Measurements from ENCODE around the gene FAM114A2.
"Not testable (repeated sequence)": the region's sequence is repeated elsewhere in the genome, so short reads cannot be mapped to it uniquely, and the experiment has no call there.

FAM114A2 gene

DNA sequence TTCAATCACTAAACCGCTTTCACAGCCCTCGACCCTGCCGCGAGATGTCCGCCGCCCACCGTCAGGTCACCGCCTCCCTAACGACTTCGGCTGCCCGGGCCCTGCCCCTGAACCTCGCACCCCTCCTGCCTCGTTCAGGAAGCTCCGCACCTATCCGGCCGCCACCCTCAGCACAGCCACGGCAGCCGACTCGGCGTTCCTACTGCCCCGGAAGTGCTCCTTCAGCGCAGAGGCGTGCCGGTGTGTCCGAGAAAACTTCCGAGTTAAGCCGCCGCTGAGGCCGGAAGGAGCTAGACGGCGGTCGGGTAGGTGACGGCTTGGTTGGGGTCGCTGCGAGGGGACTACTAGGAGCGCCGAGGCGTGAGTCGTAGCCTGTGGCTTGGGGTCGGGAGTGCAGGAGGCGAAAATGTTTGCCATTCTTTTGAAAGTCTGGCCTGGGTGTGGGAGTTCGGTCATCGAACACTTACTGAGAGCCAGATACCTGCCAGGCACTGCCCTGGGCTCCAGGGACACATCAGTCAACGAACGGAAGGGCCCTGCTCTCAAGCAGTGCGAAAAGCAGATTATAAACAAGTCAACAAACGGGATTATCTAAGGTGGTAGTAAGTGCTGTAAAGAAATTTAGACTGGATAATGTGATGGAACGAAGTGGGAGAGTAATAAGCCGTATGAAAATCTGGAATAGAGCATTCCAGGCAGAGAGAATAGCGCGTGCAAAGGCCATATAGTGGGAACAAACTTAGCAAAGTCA, at the start of gene FAM114A2, which contains the start of gene MFAP3:
TSS of gene FAM114A2 (minus strand) at position 204 of the 751 bp plus-strand sequence. CDS start 3,957 bp downstream, outside the sequence.
TSS of gene MFAP3 (plus strand) at position 261 of the 751 bp plus-strand sequence. CDS start 10,756 bp downstream, outside the sequence.
- peak; percentile 94 for DNase-seq (ENCODE audit: low spot score)

DNA sequence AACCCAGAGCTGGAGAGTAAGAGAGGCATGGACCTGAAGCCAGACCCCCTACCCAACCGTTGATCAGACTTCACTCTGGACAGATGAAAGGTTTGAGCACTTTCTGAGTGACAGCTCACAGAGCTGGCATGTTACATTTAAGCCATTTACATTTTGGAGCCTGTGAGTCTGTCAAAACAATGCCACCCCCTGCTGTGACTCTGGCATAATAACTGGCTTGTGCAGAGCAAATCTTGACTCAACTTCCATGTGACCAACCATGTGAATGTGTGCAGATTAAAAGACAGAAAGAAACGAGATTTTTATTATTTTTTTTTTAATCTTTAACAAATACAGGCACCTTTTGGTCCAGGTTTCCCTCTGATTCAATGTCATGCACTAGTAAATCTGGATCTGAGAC, 48.5 kb upstream of the FAM114A2 start:
- DNase-seq (ENCODE audit: low spot score) = peak; percentile 91

GRCh38 chr5:154086641-154087040, 47.9 kb upstream of the FAM114A2 start:
- DNase-seq (ENCODE audit: low spot score) = no peak

DNA sequence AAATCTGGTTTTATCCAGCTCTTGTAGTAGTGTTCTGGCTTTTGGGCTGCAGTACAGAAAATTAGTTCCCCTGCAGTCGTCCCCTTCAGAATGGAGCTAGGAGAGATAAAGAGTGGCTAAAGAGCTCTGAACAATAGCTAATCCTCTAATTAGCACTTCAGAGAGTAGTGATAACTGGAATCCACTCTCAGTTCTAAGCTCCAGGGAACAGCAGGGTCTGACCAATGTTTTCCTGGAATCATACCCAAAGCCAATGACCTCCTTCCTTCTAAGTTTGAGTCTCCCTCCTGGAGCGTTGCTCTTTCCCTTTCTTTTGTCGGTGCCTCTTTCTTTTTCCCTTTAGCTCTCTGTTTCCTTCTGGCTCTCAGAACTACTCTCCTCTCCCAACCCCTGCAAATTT, 47.4 kb upstream of the FAM114A2 start:
- DNase-seq (ENCODE audit: low spot score) = no peak

GRCh38 chr5:154084062-154084639, 45.4 kb upstream of the FAM114A2 start:
- no peak for DNase-seq (ENCODE audit: low spot score)

- no peak for DNase-seq (ENCODE audit: low spot score)
These were observed 42.5 kb upstream of the FAM114A2 start for GRCh38 chr5:154081246-154081645.

DNA sequence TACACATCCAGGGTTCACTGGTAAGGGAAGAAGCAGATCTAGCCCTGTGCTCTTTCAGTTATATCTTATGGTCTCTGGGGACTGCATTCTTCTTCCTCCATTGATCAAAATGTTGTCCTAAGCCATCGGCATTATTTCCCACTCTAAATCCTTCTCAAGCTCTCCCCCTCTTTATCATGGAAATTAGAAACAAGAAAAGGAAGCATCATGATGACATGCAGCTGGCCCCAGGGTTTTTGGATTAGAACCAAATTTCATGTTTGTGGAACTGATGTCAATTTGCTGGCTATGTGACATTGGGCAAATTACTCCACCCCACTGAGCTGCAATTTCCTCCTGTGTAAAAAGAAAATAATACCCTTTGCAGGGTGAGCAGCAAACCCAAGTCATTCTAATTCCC, 39.6 kb upstream of the FAM114A2 start:
- no peak for DNase-seq (ENCODE audit: low spot score)

GRCh38 chr5:154077696-154078095, 39.0 kb upstream of the FAM114A2 start:
- DNase-seq (ENCODE audit: low spot score) = peak; percentile 76

DNA sequence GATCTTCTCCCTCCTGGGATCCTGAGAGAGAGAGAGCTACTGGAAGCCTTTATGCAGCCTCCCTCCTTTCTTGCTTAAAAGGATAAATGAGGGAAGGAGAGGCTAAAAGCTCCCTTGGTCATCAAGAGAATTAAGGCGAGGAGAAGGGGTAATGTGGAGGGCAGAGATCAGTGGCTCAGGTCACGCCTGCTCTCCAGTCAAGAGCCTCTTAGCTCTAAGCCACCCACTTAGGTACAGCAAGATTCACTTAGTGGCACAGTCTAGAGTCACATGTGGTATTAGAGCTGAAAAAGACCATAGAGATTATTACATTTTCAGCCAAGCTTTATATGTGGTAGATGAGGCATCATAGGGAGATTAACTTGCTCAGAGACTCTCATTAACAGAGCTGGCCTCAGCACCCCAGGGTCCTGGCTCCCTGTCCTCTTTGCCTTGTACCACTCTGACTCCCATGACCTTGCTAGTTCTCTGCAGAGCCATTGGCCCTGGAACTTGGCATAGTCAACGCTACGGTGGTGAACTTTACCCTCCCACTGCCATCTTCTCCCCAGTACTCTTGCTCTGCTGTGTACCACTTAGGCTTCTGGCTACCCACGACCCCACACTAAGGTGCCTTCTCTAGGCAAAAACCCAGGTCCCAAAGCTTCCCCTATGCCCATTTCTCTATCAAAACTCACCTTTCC, 37.7 kb upstream of the FAM114A2 start:
- no peak for DNase-seq (ENCODE audit: low spot score)

DNA sequence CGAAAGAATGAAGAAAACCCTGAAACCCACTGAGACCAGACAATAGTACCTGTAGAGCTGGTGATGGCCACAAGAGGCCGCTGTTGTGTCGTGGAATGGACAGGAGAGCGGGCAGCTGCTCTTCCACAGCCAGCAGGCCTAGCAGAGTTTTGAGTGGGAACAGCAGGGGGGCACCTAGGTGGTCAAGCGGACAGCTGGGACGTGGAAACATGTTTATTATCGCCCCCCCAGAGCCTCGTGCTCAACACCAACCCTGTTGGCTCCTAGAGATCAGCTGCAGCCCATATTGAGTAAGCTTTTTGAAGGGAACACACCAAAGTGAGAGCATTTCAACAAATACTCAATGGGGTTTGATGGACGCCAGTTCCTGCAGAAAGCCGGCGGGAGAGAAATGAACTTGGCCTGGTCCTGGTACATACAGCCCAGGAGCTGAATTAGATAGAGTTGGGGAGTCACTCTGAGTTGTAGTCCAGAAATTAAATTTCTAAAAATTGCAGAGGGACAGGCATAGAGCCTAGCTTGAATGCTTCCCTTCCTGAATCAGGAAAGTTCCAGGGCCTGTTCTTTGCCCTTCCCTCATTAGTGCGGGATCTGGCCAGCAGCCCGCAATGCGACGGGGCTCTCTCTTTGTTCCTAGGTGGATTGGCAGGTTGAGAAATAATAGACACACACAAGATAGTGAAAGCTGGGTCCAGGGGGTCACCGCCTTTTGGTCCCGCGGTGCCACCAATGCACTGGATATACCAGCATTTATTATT, 33.9 kb upstream of the FAM114A2 start:
- DNase-seq (ENCODE audit: low spot score) = peak; percentile 70

GRCh38 chr5:154071799-154072413, 33.2 kb upstream of the FAM114A2 start:
- no peak for DNase-seq (ENCODE audit: low spot score)

- DNase-seq (ENCODE audit: low spot score) = not testable (repeated sequence)
These were observed 31.1 kb upstream of the FAM114A2 start for GRCh38 chr5:154069854-154070253.

GRCh38 chr5:154065971-154066370, 27.3 kb upstream of the FAM114A2 start:
- DNase-seq (ENCODE audit: low spot score) = no peak

DNA sequence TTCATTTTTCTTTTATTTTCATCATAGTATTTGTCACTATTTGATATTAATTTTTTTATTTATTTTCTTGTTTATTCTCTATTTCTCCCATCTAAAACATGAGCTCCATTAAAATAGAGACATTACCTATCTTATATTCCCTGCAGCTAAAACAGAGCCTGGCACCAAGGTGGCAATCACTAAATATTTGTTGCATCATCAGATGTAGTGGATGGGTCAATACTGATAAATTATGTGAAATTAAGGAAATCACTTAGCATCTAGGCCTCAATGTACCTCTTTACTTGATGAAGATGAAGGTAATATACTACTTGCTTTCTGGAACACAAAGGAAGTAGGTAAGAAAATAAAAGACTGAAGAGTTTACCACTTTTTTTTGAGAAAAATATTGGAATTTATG, 24.7 kb upstream of the FAM114A2 start:
- no peak for DNase-seq (ENCODE audit: low spot score)

GRCh38 chr5:154060606-154061005, 21.9 kb upstream of the FAM114A2 start:
- no peak for DNase-seq (ENCODE audit: low spot score)

GRCh38 chr5:154059583-154059982, 20.9 kb upstream of the FAM114A2 start:
- DNase-seq (ENCODE audit: low spot score) = no peak

GRCh38 chr5:154059039-154059430, 20.3 kb upstream of the FAM114A2 start:
- no peak for DNase-seq (ENCODE audit: low spot score)

DNA sequence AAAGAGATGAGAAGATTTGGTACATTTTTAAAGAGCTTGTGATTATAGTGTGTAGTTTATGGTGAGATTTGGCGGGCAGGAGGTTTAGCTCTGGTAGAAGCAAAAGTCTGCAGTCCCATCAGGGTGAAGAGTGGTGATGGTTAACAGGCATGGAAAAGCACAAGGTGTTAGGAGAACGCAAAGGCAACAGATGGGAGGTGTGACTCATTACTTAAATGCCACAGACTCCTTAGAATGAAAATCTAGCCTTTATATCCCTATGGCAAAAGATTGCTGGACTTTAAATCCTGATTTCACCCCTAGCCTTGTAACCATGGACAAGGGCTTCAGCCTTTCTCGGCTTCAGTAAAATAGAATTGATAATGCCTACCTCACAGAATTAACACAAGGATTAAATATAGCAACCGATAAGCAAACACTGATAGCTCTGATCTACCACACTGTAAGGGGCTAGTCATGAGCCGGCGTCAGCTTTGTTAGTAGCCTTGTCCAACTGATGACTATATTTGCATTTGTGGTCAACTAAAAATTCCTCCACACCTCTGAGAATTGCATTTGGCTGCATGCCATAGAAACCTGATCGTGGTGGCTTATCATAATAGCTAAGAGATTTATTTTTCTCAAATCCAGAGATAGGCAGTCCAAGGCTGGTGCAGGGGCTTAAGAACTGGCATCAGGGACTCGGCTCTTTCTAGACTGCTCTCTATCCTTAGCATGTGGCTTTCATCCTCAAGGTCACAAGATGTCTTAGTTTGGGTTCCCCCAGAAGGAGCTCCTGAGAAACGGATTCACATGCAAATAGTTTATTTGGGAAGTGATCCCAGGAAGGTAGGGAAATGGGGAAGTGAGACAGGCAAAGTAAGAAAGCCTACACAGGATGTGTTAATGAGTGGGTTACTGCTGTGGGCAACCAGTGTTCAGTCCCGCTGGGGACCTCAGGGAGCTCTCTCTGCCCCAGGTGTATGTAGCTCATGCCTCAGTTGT, 19.6 kb upstream of the FAM114A2 start:
- DNase-seq (ENCODE audit: low spot score) = peak; percentile 64

GRCh38 chr5:154055201-154055600, 16.5 kb upstream of the FAM114A2 start:
- no peak for DNase-seq (ENCODE audit: low spot score)

GRCh38 chr5:154053468-154053867, 14.8 kb upstream of the FAM114A2 start:
- DNase-seq (ENCODE audit: low spot score) = no peak

DNA sequence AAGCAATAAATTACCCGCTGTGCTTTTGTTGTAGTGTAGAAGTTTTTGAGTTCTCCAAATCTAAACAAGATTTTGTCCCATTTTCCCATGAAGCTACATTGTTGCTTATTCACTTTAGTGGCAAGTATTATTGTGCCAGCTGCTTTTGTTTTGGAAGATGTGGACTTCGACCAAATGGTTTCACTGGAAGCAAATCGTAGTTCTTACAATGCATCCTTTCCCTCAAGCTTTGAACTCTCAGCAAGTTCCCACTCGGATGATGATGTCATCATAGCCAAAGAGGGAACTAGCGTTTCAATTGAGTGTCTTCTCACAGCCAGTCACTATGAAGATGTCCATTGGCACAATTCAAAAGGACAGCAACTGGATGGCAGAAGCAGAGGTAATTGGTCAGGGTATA, 10.9 kb upstream of the FAM114A2 start:
- DNase-seq (ENCODE audit: low spot score) = no peak

All from kidney tubule cell (primary cell).